NCI-H2196 treated with DMSO at 0.1 percent for 48 hours (cell line): Measurements from ENCODE around the gene MUL1.

Experiments
- DNase-seq: peaks from one replicate; lab custom pipeline; 2025; ENCODE audit not compliant: unreplicated experiment; lab: John Stamatoyannopoulos, UW

The MUL1 gene

DNA sequence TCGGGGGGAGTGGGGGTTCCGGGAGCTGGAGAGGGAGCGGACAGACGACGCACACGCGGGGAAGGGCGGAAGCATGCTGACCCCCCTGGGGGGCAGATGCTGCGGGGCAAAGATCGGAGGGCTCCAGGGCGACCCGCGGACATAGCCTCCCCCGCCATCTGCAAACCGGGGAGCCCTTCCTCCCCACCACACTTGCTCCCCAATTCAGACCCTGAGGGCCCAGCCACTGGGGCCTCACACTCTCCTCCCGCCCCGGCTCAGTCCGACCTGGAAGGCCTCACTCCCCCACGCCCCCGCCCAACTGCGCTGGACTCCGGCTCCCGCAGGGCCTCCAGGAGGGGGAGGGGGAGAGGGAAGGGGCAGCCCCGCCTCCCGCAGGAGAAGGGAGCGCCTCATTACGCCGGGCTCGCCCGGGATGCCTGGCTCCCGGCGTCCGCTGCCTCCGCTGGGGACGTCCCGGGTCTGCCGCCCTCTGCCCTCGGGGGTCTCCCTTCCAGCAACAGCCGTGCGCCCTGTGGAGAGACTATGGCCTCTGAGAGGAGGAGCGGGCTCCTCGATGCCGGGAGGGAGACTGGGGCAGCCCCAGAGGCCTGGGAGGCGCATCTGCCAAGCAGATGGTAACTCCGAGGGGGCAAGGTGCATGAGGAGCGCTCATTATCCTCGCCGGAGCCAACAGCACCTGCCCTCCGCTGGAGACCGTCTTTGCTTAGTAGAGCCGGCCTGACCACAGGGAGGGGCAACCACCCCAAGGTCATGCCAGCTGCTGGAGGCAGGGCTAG lies 21.3 kb downstream of the MUL1 start:
- peak; percentile 85 for DNase-seq

DNA sequence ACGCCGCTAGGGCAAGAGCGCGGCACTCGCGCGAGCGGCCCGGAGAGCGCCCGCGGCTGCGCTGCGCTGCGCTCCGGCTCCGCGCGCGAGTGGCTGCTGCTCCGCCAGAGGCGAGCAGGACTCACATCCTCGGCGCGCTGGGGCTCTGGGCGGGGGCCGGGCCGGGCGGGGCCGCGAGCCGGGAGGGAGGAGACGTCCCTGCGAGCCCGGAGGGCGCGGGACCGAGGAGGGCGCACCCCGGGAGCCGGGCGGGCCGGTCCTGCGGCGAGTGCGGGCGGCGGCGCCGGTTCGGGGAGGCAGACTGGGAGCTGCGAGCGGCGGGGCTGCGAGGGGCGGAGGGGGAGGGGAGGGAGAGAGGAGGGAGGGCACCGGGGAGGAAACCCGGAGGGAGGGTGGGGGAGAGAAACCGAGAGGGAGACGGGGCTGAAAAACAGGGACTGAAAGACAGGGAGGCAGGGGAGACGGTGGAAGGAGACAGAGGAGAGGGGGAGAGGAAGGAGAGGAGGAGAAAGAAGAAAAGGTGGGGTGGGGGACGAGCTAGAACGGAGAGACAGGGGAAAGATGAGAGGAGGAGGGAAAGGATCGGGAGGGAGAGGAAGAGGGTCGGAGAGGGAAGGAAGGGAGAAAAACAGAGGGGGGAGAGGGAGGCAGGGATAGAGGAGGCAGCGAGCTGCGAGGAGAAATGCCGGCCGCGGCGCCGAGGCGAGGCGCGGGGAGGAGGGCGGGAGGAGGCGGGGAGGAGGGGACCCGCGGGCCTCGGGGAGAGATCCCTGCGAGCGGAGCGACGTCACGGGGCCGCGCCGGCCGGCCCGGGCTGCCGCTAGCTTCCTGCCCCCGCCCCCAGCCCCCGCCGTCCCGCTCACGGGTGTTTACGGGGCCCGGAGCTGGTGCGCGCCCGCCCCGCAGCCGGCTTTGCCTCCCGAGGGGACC lies 22.2 kb downstream of the MUL1 start, which contains the start of gene CAMK2N1:
Gene CAMK2N1 (minus strand): TSS at position 684 of the 930 bp plus-strand sequence. CDS start 831 bp downstream, outside the sequence.
- peak; percentile 34 for DNase-seq

DNA sequence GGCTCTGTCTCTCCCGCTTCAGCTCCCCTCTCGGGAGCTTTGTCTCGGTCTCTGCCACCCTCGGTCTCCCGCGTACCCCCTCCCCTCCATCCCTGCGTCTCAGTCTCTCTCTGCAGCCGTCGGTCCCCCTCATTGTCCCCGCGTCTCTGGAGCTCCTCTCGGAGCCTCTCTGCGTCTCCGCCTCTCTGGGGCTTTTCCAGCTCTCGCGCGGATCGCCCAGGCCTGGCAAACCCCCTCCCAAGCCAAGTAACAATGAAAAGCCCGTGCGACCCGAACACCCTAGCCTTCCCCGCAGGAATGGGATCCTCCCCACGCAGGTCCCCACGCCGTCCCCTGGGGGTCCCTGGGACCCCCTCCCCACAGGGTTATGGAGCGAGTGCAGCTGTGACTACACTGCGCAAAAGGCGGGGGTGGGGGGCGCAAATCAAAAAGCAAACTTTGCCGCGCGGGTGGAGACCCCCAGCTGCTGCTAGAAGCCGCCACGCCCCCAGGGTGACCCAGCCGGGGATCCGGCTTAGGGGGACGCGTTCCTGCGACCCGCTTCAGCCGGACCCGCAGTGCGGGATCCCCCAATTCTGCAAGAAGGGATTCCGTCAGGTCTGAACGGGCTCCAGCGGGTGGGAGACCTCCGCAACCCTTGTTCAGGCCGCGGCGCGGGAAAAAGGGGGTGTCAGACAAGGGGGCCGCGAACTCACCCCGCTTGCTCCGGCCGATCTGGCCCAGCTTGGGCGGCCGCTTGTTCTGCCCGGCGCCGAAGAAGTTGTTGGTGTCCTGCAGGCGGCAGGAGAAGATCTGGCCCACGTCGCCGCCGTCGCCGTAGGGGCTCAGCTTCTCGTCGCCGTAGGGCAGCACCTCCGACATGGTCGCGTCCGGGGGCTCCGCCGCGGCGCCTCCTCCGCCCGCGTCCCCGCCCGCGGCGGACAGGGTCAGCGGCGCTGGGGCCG lies 23.2 kb downstream of the MUL1 start:
- no peak for DNase-seq

DNA sequence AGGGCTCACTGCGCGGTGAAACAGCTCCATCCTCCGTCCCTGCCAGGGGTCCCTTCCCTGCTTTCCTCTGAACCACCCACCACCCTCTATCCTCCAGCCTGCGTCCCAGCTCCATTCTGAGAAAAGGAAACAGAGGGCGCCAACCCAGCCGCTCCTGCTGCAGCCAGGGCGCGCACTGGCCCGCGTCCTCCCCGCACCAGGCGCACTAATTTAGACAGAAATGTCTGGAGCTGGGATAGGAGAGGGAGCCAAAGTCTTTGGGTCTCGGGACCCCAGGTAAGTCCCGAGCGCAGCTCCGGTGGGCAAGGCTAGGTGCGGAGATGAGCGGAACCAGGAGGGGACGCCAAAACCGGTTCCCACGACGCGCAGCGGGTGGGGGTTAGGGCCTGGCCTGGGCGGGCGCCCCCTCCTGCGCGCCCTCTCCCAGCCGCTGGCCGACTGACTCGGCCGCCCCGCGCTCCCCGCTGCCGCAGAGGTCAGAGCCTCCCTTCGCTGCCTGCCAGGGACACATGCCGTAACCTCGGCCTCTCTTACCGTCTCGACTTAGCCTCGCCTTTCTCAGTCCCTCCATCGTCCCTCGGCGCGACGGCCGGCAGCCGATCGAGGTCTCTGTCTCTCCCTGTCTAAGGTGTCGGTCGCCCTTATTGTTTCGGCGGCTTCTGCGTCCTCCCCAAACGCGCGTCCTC lies 24.0 kb downstream of the MUL1 start:
- no peak for DNase-seq

DNA sequence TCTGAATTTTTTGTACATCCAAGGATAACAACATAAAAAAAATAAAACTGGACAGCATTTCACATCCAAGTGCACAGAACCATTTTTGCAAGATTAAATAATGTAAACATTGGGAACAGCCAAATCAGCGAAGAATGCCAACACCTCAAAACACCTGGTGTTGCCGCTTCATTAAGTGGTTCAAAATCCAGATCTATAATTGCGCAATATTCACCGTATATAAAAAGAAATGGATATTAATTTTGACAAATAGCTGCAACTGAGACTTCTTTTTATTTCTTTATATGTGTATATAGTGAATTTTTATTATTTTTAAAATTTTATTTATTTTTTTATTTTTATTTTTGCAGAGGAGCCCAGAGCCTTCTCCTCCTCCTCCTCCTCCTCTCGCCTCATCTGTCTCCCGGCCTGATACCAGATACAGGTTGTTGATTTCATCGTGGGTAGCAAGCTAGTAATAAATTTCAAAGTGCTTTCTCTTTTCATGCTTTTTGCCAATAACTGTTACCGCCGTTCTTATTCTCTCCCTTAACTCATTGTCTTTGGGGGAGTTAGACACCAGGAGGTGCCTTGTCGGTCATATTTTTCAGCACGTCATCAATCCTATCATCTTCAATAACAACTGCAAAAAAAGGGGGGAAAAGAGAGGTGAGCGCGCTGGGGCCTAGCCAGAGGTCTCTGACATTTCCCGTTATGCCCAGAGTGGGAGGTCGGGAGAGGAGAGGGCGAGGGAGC lies 24.7 kb downstream of the MUL1 start:
- DNase-seq = no peak

DNA sequence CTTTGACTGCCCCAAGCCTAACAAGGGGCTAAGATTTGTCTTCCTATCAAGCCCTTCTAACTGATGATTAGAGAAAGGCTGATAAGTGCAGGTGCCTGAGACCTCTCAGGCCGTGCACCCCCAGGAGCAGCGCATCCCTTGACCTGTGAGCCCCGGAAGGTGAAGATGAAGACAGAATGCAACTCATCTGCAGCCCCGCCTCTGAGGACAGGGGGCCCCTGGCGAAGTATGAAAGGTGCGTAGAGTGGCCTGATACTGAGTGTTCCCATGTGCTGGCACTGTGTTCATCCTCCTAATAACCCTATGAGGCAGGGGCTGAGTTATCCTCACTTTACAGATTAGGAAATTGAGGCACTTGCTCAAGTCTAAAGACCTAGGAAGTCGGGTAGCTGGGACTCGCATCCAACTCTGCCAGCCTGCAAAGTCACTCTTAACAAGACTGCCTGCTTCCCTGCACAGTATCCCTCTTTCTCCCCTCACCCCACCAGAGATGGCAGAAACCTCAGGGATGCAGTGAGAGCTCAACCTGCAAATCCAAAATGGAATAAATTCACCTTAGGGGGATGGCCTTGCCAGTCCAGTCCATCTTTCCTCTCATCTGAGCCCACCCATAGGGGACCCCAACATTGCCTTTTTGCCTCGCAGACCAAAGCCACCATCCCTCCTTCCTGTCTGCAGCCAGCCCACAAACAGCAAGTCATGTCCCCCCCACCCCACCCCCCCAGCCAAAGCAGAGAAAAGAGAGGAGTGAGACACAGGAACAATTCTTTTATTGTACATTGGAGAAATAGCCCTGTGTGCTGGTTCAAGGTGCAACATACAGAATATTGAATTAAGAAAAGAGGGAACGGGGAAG lies 26.1 kb downstream of the MUL1 start:
- no peak for DNase-seq

DNA sequence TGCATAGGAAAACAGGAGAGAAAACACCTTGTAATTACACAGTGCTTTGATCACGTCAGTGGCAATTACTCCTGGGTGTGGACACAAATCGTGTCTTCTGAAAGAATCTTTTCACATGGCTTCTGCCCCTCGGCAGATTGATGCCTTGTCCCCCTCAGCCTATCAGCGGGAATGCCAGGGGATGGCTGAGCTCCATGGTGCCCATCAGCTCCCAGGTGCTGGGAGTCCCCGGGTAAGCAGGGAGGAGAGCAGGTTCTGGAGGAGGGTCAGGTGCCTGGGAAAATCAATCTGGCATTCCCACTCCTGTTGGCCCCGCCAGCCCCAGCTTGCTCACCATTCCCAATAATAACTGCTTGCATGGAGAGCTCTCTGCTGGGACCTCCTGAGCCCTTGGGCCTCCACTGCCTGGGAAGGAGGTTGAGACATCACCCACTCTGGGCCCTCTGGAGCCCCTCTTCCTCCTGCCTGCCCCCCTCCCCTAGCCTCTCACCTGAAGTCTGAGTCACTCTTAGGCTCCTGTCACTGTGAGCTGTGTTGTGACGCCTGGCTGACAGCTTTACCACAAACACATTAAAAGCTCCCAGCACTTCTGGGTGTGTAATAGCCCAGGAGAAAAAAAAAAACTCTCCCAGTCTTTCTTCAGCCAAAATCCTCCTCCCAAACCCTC lies 26.9 kb downstream of the MUL1 start:
- no peak for DNase-seq

DNA sequence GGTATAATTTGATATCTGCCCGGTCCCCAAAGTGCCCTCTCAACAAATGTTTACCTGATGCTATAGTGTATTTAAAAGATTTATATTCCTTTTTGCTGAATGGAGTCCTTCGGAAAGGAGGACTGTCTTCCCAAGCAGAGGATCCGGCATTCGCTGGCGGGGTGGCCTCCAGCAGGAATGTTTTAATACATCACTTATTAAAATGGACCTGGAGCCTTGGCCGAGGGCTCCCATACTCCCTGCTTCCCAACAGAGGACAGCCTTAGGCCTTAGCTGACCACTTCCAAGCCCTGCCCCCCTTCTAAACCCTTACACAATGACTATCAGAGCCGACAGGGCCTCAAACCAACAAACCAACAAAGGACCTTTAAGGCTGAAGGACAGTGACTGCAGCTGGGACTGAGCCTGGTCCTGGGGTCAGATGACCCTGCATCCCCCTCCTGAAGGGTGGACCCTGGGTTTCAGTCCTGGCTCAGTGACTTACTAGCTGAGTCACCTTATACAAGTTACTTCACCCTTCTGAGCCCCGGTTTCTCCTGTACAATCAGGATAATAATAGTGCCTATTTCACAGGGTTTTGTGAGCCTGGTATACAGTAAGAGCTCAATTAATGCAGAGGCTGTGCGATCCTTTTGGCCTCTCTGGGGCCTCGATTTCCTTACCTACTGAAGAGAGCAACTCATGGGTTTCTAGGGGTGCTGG lies 27.6 kb downstream of the MUL1 start:
- DNase-seq = no peak

DNA sequence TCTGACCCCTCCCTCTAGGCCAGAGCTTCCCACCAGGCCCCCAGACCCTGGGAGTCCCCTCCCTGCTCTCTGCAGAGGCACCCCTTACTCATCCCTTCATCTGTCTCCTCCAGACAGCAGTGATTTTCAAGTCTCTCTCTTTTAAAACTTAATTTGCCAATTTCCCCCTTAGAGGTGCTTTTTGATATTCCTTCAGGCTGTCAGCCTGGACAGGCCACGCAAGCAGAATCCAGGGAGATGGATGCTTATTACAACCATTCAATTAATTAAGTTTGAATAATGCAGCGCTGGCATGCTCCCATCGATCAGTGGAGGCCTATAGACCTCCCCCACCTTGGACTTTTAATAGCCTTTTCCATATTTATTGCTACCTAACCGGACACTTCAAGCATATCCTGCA lies 28.1 kb downstream of the MUL1 start:
- DNase-seq = no peak

DNA sequence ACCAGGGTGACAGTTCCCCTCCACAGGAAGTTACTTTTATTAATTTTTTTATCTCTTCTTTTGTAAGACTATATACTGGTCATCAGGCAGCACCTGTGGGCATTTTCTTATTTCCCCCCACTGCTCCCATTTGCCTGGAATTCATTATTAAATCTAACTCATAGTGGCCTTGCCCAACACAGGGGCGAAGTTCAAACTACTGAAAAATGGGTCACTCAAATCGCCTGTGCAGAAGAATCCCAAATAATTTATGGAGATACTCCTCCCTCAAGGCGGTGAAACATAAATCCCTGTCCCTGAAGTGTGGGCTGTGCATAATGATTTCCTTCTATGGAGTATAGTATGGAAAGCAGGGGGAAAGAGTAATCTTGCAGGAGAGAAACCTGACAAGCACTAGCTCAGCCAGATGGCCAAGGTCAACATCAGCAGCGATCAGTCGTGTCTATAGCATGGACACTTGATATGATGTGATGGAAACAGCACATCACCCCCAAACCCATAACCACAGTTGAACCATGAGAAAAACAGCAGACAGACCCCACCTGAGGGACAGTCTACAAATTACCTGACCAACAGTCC lies 29.8 kb downstream of the MUL1 start:
- DNase-seq = no peak

DNA sequence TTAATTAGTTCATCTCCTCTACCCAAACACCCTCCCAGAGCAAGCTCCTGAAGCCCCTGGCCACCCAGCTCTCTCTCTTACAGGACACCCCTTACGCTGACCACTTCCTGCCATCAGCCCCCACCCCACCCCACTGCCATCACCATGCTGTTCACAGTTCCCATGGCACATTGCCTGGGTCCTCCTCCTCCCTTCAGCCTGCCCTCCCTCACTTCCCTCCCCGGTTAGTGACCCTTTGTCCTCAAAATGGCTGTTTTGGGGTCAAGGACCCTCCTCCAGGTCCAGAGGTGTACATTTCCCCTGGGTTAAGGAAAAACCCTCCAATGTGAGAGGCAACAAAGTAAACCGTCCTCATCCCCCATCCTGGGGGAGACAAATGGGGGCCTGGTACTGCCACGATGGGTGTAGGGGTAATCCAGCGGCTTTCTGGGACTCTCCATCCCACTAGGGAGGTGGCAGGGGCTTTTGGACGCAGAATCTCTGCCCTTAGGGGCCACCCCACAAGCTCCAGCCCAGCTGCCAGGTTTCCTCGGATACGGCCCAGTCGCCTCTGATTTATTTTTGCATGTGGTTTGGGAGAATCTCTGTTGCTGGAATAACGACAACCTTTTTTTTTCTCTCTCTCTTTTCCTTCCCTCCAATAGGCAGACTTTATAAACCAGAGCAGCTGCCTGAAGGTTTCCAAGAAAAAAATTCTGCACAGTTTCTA lies 30.4 kb downstream of the MUL1 start:
- no peak for DNase-seq

DNA sequence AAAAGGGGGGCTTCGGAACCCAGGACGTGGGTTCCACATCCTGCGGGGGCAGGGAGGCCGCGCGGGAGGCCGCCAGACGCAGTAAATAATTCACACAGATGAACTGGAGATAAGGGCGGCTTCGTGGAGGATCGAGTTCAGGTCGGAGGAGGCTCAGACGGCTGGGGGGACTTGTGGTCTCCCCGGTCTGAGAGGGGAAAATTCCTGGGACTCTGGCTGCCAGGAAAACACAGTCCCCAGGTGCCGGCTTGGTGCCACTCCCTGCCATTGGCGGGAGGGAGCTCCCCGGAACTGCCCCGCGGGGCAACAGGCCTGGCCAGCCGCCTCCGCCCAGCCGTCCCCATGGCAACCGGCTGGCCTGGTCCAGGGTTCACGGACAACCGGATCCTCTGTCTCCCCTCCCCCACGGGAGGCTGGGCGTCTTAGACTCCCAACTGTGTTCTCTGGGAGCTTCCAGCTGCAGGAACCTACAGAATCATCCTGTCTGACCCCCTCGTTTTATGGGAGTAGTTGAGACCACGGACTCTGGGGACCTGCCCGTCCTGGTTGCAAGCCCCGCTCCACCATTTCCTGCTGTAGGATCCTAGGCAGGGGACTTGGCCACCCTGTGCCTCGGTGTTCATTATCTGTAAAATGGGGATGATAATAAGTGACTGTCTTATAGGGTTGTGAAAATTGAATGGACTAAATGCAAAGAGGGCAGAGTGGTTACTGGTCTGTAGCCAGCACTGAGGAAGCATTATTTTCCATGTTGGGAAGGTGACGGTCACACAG lies 31.5 kb downstream of the MUL1 start:
- DNase-seq = peak; percentile 77

DNA sequence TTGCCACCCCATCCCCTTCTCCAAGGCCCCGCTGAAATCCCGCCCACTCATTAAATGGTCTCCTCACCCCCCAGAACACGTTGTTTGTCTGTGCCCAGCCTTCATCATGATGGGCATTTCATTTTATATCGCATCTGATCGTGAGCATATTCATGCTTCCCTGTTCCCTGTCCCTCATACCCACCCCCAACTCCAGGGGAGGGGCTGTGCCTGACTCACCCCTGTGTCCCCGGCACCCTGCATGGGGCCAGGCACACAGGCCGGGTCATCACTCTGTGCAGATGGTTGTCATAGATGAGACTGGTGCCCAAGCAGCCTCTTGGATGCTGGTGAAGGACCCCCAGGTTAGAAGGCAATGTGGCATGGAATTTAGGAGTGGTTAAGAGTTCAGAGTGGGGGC lies 33.0 kb downstream of the MUL1 start:
- no peak for DNase-seq

DNA sequence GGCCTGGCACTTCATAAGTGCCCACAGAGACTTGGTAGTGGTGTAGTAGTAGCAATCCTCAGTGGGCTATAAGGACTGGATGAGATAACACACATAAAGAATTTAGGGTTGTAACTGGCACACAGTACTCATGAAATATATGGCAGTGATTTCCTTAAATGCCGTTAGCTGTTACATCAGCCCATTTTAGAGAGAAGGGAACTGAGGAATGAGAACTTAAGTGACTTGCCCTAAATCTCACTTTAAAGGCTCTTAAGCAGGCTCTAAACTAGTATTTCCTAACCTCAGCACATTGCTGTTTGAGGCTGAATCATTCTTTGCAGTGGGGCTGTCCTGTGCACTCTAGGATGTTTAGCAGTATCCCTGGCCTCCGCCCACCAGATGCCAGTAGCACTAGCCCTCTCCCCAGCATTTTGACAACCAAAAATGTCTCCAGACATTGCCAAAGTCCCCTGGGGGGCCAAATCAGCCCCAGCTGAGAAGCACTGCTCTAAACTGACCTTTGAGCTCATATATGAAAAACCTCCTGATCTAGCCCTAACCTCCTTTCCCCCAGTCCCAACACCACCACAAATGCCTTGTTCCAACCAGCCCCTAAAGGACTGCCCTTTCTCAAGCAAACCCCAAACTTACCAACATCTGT lies 33.5 kb downstream of the MUL1 start:
- no peak for DNase-seq

DNA sequence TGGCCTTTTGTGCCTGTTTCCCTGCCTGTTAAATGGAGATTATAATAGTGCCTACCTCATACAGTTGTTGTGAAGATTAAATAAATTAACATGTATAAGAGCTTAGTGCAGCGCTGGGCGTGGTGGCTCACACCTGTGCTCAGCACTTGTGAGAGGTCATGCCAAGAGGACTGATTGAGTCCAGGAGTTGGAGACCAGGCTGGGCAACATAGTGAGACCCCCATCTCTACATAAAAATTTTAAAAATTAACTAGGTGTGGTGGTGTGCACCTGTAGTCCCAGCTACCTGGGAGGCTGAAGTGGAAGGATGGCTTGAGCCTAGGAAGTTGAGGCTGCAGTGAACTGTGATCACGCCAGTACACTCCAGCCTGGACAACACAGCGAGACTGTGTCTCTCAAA lies 34.1 kb downstream of the MUL1 start:
- DNase-seq = no peak
